Neural cell (in vitro differentiated cells): Measurements from ENCODE around the gene TCN2.

Experiments used
- CTCF ChIP-seq: fragments of 450-650 bp; IDR thresholded peaks from 2 replicates; pipeline ENCODE4 v1.5.1; 2014; ENCODE audit warnings: antibody characterized with exemption, mild to moderate bottlenecking, moderate library complexity; ENCODE audit not compliant: poor library complexity, severe bottlenecking
- EP300 ChIP-seq: fragments of 450-650 bp; conservative IDR thresholded peaks from 2 replicates; pipeline ENCODE4 v1.6.1; 2014; ENCODE audit warnings: antibody characterized with exemption, mild to moderate bottlenecking, moderate library complexity; ENCODE audit not compliant: poor library complexity, severe bottlenecking
- EZH2 ChIP-seq: fragments of 200-600, 300-800 bp; shearing (Covaris generic), sonication (generic); IDR thresholded peaks from 2 replicates; pipeline ENCODE4 v1.6.1; 2014; ENCODE audit warnings: antibody characterized with exemption, low read length, borderline replicate concordance, mild to moderate bottlenecking; ENCODE audit not compliant: insufficient read depth, poor library complexity, severe bottlenecking
- MXI1 ChIP-seq: fragments of 450-650 bp; conservative IDR thresholded peaks from 2 replicates; pipeline ENCODE4 v1.6.1; 2014; ENCODE audit warnings: antibody characterized with exemption, mild to moderate bottlenecking; ENCODE audit not compliant: poor library complexity, severe bottlenecking
- POLR2AphosphoS5 ChIP-seq: IDR thresholded peaks from 2 replicates; pipeline ENCODE4 v1.6.1; 2012
- REST ChIP-seq: IDR thresholded peaks from 2 replicates; pipeline ENCODE4 v1.6.1; 2012; ENCODE audit warnings: borderline replicate concordance
- TAF1 ChIP-seq: IDR thresholded peaks from 2 replicates; pipeline ENCODE4 v1.6.1; 2012; ENCODE audit warnings: low read depth

- TF ChIP-seq CTCF (no peak), POLR2AphosphoS5 (no peak), EZH2 (no peak), REST (no peak), EP300 (no peak), MXI1 (no peak), TAF1 (no peak)
Measured at GRCh38 chr22:30572840-30573593, 34.0 kb upstream of the TCN2 start.
